ENCODE results near the gene ADAMTS20. TPM values are rescaled to one million over a fixed set of nuclear protein-coding genes. Genes with fewer than 3 reads are reported as not detected.

Gene ADAMTS20, protein sequence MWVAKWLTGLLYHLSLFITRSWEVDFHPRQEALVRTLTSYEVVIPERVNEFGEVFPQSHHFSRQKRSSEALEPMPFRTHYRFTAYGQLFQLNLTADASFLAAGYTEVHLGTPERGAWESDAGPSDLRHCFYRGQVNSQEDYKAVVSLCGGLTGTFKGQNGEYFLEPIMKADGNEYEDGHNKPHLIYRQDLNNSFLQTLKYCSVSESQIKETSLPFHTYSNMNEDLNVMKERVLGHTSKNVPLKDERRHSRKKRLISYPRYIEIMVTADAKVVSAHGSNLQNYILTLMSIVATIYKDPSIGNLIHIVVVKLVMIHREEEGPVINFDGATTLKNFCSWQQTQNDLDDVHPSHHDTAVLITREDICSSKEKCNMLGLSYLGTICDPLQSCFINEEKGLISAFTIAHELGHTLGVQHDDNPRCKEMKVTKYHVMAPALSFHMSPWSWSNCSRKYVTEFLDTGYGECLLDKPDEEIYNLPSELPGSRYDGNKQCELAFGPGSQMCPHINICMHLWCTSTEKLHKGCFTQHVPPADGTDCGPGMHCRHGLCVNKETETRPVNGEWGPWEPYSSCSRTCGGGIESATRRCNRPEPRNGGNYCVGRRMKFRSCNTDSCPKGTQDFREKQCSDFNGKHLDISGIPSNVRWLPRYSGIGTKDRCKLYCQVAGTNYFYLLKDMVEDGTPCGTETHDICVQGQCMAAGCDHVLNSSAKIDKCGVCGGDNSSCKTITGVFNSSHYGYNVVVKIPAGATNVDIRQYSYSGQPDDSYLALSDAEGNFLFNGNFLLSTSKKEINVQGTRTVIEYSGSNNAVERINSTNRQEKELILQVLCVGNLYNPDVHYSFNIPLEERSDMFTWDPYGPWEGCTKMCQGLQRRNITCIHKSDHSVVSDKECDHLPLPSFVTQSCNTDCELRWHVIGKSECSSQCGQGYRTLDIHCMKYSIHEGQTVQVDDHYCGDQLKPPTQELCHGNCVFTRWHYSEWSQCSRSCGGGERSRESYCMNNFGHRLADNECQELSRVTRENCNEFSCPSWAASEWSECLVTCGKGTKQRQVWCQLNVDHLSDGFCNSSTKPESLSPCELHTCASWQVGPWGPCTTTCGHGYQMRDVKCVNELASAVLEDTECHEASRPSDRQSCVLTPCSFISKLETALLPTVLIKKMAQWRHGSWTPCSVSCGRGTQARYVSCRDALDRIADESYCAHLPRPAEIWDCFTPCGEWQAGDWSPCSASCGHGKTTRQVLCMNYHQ (N-terminal part only)
- total RNA-seq: under 1 TPM in 1 of 2 donors, not detected in 1; 0.05 TPM

DNA sequence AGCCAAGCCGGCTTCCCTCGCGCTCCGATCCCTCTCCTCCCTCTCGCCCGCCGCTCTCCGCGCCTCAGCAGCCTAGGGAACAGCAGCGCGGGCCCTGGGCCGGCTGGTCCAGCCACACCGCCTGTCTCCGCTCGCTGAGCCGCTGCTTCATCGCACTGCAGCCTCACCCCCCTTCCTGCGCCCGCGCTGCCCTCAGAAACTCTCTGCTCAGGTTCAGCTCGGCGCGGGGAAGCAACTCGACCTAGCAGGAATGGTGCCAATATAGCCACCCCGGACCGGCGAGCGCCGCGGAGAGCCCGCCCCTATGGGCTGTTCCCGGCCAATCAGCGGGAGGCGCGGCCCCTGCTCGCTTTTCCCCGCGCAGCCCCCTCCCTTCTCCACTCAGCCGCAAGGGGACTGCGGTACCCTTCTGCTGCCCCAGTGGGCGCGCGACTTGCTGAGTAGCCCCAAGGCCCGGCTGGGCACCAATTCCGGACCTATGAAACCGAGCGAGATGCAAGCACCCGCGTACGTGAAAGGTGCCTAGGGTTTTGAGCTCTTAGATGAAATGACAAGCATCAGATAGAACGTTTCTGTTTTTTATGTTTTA is at the start of gene ADAMTS20:
Gene ADAMTS20, minus strand, starts transcription at position 233 of the 589 bp plus-strand sequence. CDS start 282 bp downstream, outside the sequence.
- Mint-ChIP-seq H3K9me3 (peaks cover 3% of the 10 kb centered on the region), H3K27me3 (peaks cover 26% of the 10 kb centered on the region), H3K4me1 (no peaks in the 10 kb centered on the region), H3K4me3 (no peak within 1 kb of the TSS), H3K27ac (no peak within 1 kb of the TSS), H3K36me3 (ENCODE audit: low read depth) (no peaks in the 10 kb centered on the region)
- ATAC-seq (replicated peaks): no peak

DNA sequence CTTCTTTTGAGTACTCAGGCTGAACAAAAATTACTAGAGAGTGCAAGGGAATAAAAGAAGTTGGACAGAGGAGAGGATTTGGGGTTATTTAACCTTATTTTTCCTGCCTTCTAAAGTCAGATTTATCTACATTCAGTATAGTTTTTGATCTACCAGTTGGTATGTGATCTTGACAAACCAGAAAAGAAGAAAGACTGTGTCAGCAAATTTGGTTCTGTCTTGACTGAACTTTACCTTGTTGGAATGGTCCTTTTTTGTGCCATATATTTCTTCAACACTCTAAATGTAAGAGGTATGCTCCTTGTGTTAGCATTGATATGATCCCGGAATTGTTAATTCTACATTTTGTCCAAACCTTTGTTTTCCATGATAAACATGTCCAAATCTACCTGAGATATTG is 47.7 kb upstream of the ADAMTS20 start:
- no peaks in the 10 kb centered on the region for H3K9me3 Mint-ChIP-seq
- no peak for ATAC-seq (replicated peaks)
- H3K27ac Mint-ChIP-seq: no peak overlapping the region
- H3K4me3 Mint-ChIP-seq: no peak overlapping the region
- no peaks in the 10 kb centered on the region for H3K36me3 Mint-ChIP-seq (ENCODE audit: low read depth)
- H3K27me3 Mint-ChIP-seq: peaks cover 4% of the 10 kb centered on the region
- no peaks in the 10 kb centered on the region for H3K4me1 Mint-ChIP-seq

DNA sequence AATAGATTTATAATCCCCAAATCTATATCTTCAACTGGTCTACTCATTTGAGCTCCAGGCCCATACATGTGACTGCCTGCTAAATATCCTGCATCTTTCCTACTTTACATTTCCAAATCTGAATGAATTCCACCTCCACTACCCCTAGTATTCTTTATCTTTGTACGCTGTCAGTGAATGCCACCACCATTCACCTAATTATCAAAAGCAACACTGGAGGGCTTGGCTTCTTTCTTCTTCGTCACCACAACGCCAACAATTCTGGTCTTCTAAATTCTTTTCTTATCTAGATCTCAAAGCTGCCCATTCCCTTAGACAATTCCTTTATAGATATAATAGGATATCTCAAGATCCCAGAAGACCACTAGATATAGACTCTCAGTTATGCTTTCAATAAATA is 47.1 kb upstream of the ADAMTS20 start:
- Mint-ChIP-seq H3K27me3 (peaks cover 4% of the 10 kb centered on the region), H3K27ac (no peak overlapping the region), H3K4me3 (no peak overlapping the region), H3K9me3 (no peaks in the 10 kb centered on the region), H3K4me1 (no peaks in the 10 kb centered on the region), H3K36me3 (ENCODE audit: low read depth) (no peaks in the 10 kb centered on the region)
- no peak for ATAC-seq (replicated peaks)

DNA sequence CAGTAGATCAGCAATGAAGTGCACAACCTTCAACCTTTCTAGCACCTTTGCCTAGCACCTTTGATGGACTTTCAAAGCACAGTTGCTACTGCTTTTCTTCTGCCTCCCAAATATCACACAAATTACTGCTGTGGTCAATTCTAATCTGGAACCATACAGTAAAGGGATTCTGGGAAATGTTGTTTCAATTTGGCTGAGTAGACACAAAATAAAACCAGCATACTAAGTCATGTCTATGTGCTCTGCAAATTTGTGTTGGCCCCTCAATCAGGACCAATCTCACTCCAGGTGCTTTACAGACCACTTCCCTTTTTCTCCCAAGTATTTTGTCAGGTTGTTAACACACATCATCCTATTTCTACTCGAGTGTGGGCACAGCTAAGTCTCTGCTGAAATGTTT is 38.3 kb upstream of the ADAMTS20 start:
- H3K27me3 Mint-ChIP-seq: no peaks in the 10 kb centered on the region
- no peak overlapping the region for H3K4me3 Mint-ChIP-seq

DNA sequence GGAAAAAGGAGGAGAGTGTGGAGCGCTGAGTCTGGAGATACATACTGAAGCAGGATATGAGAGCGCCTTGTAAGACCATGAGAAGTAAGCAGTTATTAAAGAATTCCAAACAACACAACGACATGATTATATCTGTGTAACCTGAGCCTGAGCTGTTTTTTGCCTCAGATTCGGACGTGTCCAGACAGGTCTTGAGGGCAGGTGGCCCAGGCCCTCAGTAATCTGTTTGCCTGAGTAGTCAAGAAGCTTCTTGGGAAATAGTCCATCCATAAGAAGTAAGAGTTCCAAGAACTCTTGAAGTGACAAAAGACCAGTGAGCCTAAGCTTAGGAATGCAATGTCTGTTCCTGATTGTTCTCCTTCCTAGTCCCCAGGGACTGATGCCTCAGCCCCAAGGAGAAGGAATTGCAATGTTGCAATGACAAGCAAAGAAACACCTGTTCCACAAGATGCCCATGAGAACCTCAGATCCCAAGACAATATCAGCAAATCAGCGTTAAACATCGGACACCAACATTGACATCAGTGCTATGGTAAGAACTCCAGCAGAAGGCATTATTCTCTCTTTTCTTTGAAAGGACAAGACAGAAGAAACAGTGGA is 34.7 kb upstream of the ADAMTS20 start:
- Mint-ChIP-seq H3K9me3 (no peaks in the 10 kb centered on the region), H3K4me3 (no peak overlapping the region), H3K4me1 (no peaks in the 10 kb centered on the region), H3K36me3 (ENCODE audit: low read depth) (no peaks in the 10 kb centered on the region), H3K27me3 (no peaks in the 10 kb centered on the region), H3K27ac (no peak overlapping the region)
- ATAC-seq (replicated peaks): no peak

More for the DNA sequence above, 38.3 kb upstream of the ADAMTS20 start:
- Mint-ChIP-seq H3K27ac (no peak overlapping the region), H3K4me1 (no peaks in the 10 kb centered on the region), H3K36me3 (ENCODE audit: low read depth) (no peaks in the 10 kb centered on the region), H3K9me3 (no peaks in the 10 kb centered on the region)
- no peak for ATAC-seq (replicated peaks)

DNA sequence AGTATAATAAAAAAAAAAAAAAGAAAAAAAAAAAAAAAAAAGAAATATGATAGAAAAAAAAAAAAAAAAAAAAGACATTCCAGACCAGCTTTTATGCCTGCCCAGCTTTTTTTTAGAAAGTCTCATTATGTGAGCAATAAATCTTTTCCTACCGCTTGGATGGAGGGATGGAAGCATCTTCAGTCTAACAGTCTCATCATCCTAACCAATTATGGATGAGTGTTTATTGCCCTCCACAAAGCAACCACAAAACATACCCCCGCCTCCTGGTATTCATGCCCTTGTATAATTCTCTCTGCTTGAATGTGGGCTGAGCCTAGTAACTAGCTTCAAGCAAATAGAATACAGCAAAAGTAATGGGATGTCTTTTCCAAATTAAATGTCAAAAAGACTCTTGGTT is 33.7 kb upstream of the ADAMTS20 start:
- H3K4me1 Mint-ChIP-seq: no peaks in the 10 kb centered on the region
- H3K36me3 Mint-ChIP-seq (ENCODE audit: low read depth): no peaks in the 10 kb centered on the region
- no peak overlapping the region for H3K4me3 Mint-ChIP-seq
- H3K9me3 Mint-ChIP-seq: no peaks in the 10 kb centered on the region
- no peak overlapping the region for H3K27ac Mint-ChIP-seq
- no peaks in the 10 kb centered on the region for H3K27me3 Mint-ChIP-seq
- no peak for ATAC-seq (replicated peaks)

DNA sequence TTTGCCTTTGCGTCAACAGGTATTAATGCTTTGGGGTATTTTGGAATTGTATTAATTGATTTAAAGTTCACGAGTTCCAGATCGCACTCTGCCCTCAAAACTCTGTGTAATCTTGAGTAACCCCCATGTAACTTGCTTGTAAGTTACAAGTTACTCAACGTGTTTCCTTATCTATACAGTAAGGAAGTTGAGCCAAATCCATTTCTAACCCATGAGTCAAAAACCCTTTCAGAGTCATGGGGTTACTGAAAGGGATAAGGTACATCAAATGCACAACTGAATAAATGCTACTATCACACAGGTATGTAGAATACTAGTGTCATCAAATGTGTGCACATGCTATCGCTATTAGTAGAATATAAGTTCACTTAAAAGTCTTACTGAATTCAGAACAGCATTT is 28.6 kb upstream of the ADAMTS20 start:
- H3K4me3 Mint-ChIP-seq: no peak overlapping the region
- no peaks in the 10 kb centered on the region for H3K36me3 Mint-ChIP-seq (ENCODE audit: low read depth)
- H3K4me1 Mint-ChIP-seq: no peaks in the 10 kb centered on the region
- peaks cover 3% of the 10 kb centered on the region for H3K27me3 Mint-ChIP-seq
- ATAC-seq (replicated peaks): no peak
- H3K27ac Mint-ChIP-seq: no peak overlapping the region
- H3K9me3 Mint-ChIP-seq: no peaks in the 10 kb centered on the region

DNA sequence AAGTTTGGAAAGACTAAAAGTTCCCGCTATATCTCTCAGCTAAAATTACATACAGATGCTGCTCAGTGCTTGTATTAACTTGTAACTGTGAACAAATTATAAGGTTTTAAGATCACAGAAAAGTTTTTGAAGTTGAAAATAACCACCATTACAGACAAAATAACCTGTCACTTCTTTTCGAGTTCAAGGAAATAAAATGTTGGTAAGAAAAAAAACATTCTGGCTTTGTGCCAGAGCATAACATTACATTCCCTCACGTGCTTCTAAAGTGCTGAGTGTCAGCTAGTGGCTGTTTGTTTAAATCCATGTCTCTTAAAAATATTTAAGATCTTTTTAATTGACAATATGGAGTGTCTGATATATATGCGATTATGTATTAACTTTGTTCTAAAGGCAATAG is 27.2 kb upstream of the ADAMTS20 start:
- peaks cover 3% of the 10 kb centered on the region for H3K27me3 Mint-ChIP-seq
- H3K9me3 Mint-ChIP-seq: no peaks in the 10 kb centered on the region
- no peak overlapping the region for H3K4me3 Mint-ChIP-seq
- H3K36me3 Mint-ChIP-seq (ENCODE audit: low read depth): no peaks in the 10 kb centered on the region
- no peak for ATAC-seq (replicated peaks)
- H3K4me1 Mint-ChIP-seq: no peaks in the 10 kb centered on the region
- H3K27ac Mint-ChIP-seq: no peak overlapping the region

DNA sequence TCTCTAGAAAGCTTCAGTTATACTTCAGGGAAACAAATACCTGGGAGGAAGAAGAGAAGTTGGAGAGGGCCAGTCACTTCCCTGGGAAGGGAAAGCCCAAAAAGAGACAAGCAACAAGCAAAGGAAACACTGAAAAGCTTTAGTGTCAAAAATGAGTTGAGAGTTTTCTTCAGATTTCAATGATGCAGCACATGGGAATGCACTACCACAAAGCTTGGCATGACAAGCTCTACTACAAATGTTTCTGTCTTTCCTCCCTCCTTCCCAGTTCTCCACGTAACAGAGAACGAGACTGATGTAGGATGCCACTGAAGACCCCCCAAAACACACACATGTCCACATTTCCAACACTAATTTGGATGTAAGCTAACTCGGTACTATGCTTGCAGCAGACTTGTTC is 26.8 kb upstream of the ADAMTS20 start:
- no peaks in the 10 kb centered on the region for H3K4me1 Mint-ChIP-seq

DNA sequence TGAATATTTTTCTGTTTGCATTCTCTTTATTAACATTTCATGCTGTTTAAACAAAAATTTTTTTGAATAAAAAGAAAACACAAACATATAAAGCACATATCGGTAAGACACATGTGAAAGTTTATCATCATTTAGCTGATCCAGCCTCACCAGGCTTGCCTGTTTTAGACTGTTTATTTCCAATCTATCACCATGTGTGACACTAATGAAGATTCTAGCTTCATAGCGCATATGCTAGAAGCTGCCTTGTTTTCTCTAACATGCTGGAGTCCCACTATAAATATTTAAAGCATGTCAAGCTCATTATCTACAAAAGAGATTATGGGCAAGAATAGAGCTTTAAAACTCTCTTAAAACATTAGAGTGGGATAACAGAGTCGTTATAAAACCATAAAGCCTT is 25.4 kb upstream of the ADAMTS20 start:
- H3K27me3 Mint-ChIP-seq: peaks cover 3% of the 10 kb centered on the region
- H3K4me3 Mint-ChIP-seq: no peak overlapping the region
- no peaks in the 10 kb centered on the region for H3K4me1 Mint-ChIP-seq
- ATAC-seq (replicated peaks): no peak
- H3K27ac Mint-ChIP-seq: no peak overlapping the region
- H3K36me3 Mint-ChIP-seq (ENCODE audit: low read depth): no peaks in the 10 kb centered on the region
- H3K9me3 Mint-ChIP-seq: no peaks in the 10 kb centered on the region

More for the DNA sequence above, 26.8 kb upstream of the ADAMTS20 start:
- no peak overlapping the region for H3K27ac Mint-ChIP-seq
- no peak overlapping the region for H3K4me3 Mint-ChIP-seq
- no peaks in the 10 kb centered on the region for H3K36me3 Mint-ChIP-seq (ENCODE audit: low read depth)
- no peak for ATAC-seq (replicated peaks)
- H3K27me3 Mint-ChIP-seq: peaks cover 3% of the 10 kb centered on the region
- H3K9me3 Mint-ChIP-seq: no peaks in the 10 kb centered on the region

DNA sequence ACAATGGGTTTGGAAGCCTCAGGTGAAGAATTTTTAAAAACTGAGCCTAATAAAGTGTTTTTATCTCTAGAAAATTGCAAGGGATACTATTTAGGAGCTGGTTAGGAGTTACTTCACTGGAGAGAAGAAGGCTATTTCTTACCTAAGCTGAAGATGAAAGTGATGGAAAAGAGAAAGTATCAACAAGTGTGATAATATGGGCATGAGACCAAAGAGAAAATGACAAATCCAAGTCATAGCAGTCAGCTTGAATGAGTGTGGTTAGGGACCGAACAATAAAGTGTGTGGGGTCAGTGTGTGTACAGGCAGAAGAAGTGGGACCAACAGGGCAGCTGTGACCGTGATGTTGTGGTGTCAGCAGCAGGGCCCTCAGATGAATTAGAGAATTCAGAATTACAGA is 24.2 kb upstream of the ADAMTS20 start:
- H3K4me1 Mint-ChIP-seq: no peaks in the 10 kb centered on the region
- H3K36me3 Mint-ChIP-seq (ENCODE audit: low read depth): no peaks in the 10 kb centered on the region
- H3K9me3 Mint-ChIP-seq: peaks cover 4% of the 10 kb centered on the region
- peaks cover 7% of the 10 kb centered on the region for H3K27me3 Mint-ChIP-seq
- no peak overlapping the region for H3K27ac Mint-ChIP-seq
- ATAC-seq (replicated peaks): no peak
- no peak overlapping the region for H3K4me3 Mint-ChIP-seq

DNA sequence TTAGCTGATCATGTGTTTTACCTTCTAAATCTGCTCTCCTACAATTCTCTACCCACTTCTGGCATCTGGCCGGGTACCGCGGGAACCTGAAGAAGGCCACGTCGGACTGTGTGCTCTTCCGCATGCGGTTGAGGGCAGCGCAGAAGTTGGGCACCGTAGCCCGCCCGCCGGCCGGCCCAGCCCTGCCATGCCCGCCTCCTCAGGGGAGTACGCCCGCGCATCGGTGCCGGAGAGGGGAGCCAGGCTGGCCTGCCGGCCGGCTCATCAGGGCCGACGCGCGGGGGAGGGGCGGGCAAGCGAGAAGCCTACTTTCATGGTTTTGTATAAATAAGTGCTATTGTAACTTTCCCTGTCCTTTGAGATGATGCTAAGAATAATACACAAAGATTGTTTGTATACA is 19.9 kb upstream of the ADAMTS20 start:
- no peak overlapping the region for H3K27ac Mint-ChIP-seq
- H3K27me3 Mint-ChIP-seq: peaks cover 6% of the 10 kb centered on the region
- no peak overlapping the region for H3K4me3 Mint-ChIP-seq
- no peak for ATAC-seq (replicated peaks)
- no peaks in the 10 kb centered on the region for H3K36me3 Mint-ChIP-seq (ENCODE audit: low read depth)
- no peaks in the 10 kb centered on the region for H3K4me1 Mint-ChIP-seq
- peaks cover 4% of the 10 kb centered on the region for H3K9me3 Mint-ChIP-seq

DNA sequence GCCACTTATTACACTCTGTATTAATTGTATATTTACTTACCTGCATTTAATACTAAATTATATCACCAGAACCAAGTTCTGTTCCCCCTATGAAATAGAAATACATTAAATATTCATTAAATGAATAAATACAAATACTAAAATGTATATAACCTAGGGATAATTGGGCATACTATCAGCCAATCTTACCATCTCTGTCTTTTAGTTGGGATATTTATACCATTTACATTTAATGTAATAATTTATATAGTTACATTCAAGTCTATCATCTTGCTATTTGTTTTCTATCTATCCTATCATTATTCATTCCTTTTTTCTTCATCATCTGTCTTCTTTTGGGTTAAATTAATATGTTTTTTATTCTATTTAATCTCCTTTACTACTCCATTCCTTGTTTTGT is 4.1 kb upstream of the ADAMTS20 start:
- no peak for ATAC-seq (replicated peaks)

More for the DNA sequence above, 4.1 kb upstream of the ADAMTS20 start:
- H3K27me3 Mint-ChIP-seq: peaks cover 19% of the 10 kb centered on the region
- H3K4me3 Mint-ChIP-seq: no peak overlapping the region
- peaks cover 7% of the 10 kb centered on the region for H3K9me3 Mint-ChIP-seq
- H3K4me1 Mint-ChIP-seq: no peaks in the 10 kb centered on the region
- no peak overlapping the region for H3K27ac Mint-ChIP-seq
- H3K36me3 Mint-ChIP-seq (ENCODE audit: low read depth): no peaks in the 10 kb centered on the region

Measured in activated T-helper 17 cell treated with anti-CD3 and anti-CD28 coated beads, Interleukin-2, amount 50 U/mL, for 72 hours (primary cell).